ENCODE measurements around the gene CSF1. TPM values are rescaled to one million over a fixed set of nuclear protein-coding genes. Genes with fewer than 3 reads are reported as not detected.

The CSF1 gene
- polyA plus RNA-seq, 3 donors = 0.11 to 0.69 (median 0.38) TPM

GRCh38 chr1:109977657-109978378 lies 67.2 kb downstream of the CSF1 start:
- 85% methylated on average over 12 of the region's 12 CpGs for WGBS (ENCODE audit: insufficient coverage)
- Histone ChIP-seq H4K20me1 (ENCODE audit: insufficient read depth, low read length) (no peaks in the 10 kb centered on the region), H3K79me2 (ENCODE audit: insufficient read depth, low read length) (no peaks in the 10 kb centered on the region), H3K36me3 (replicated peaks in 1 of 2; ENCODE audit: control insufficient read depth in 1 of 2, insufficient read depth in 2 of 2, low read length in 2 of 2) (no peaks in the 10 kb centered on the region), H3K4me3 (replicated peaks in 1 of 3; ENCODE audit: low read depth in 2 of 3, low read length in 3 of 3) (no peak overlapping the region), H3K4me2 (replicated peaks; ENCODE audit: extremely low read depth, low read length, poor library complexity, severe bottlenecking) (no peak overlapping the region), H3K27ac (ENCODE audit: low read depth in 1 of 2, low read length in 2 of 2) (no peak overlapping the region), H3K4me1 (ENCODE audit: control insufficient read depth in 1 of 2, insufficient read depth in 2 of 2, low read length in 2 of 2) (no peaks in the 10 kb centered on the region), H3K9ac (ENCODE audit: insufficient read depth, low read length, poor library complexity, severe bottlenecking) (no peak overlapping the region), H2AFZ (ENCODE audit: insufficient read depth, low read depth, low read length, poor library complexity, severe bottlenecking) (no peak overlapping the region), H3K27me3 (ENCODE audit: control insufficient read depth in 2 of 2, insufficient read depth in 2 of 2, low read length in 2 of 2) (no peaks in the 10 kb centered on the region), H3K9me3 (replicated peaks in 1 of 2; ENCODE audit: control insufficient read depth in 1 of 2, insufficient read depth in 1 of 2, low read length in 2 of 2) (no peaks in the 10 kb centered on the region)
- Mint-ChIP-seq H3K27me3 (ENCODE audit: low read depth in 3 of 3) (peaks cover 2 to 7% (median 4%) of the 10 kb centered on the region in 3 donors), H3K9me3 (no peaks in the 10 kb centered on the region), H3K4me3 (no peak overlapping the region), H3K27ac (no peak overlapping the region), H3K36me3 (no peaks in the 10 kb centered on the region), H3K4me1 (peaks cover 4% of the 10 kb centered on the region)
- intact Hi-C loops (cut with micrococcal nuclease) = no loop called here
- TF ChIP-seq, protein P1, sequence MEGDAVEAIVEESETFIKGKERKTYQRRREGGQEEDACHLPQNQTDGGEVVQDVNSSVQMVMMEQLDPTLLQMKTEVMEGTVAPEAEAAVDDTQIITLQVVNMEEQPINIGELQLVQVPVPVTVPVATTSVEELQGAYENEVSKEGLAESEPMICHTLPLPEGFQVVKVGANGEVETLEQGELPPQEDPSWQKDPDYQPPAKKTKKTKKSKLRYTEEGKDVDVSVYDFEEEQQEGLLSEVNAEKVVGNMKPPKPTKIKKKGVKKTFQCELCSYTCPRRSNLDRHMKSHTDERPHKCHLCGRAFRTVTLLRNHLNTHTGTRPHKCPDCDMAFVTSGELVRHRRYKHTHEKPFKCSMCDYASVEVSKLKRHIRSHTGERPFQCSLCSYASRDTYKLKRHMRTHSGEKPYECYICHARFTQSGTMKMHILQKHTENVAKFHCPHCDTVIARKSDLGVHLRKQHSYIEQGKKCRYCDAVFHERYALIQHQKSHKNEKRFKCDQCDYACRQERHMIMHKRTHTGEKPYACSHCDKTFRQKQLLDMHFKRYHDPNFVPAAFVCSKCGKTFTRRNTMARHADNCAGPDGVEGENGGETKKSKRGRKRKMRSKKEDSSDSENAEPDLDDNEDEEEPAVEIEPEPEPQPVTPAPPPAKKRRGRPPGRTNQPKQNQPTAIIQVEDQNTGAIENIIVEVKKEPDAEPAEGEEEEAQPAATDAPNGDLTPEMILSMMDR (IDR thresholded peaks at IDR 0.05) = no peak
- DNase-seq = no peak

- WGBS (ENCODE audit: insufficient coverage) = 75% methylated on average over 7 of the region's 9 CpGs
- H3K4me1 Mint-ChIP-seq = peaks cover 5% of the 10 kb centered on the region
- Histone ChIP-seq H3K79me2 (ENCODE audit: insufficient read depth, low read length) (no peaks in the 10 kb centered on the region), H3K4me2 (replicated peaks; ENCODE audit: extremely low read depth, low read length, poor library complexity, severe bottlenecking) (no peak overlapping the region), H3K27me3 (ENCODE audit: control insufficient read depth in 2 of 2, insufficient read depth in 2 of 2, low read length in 2 of 2) (no peaks in the 10 kb centered on the region), H2AFZ (ENCODE audit: insufficient read depth, low read depth, low read length, poor library complexity, severe bottlenecking) (no peak overlapping the region), H3K27ac (ENCODE audit: low read depth in 1 of 2, low read length in 2 of 2) (no peak overlapping the region), H3K36me3 (replicated peaks in 1 of 2; ENCODE audit: control insufficient read depth in 1 of 2, insufficient read depth in 2 of 2, low read length in 2 of 2) (no peaks in the 10 kb centered on the region), H3K9me3 (replicated peaks in 1 of 2; ENCODE audit: control insufficient read depth in 1 of 2, insufficient read depth in 1 of 2, low read length in 2 of 2) (no peaks in the 10 kb centered on the region), H3K4me3 (replicated peaks in 1 of 3; ENCODE audit: low read depth in 2 of 3, low read length in 3 of 3) (no peak overlapping the region), H3K9ac (ENCODE audit: insufficient read depth, low read length, poor library complexity, severe bottlenecking) (no peak overlapping the region), H3K4me1 (ENCODE audit: control insufficient read depth in 1 of 2, insufficient read depth in 2 of 2, low read length in 2 of 2) (no peaks in the 10 kb centered on the region), H4K20me1 (ENCODE audit: insufficient read depth, low read length) (no peaks in the 10 kb centered on the region)
- H3K36me3 Mint-ChIP-seq = no peaks in the 10 kb centered on the region
- DNase-seq = no peak
- H3K27me3 Mint-ChIP-seq (ENCODE audit: low read depth in 3 of 3) = peaks cover 2 to 7% (median 5%) of the 10 kb centered on the region in 3 donors
- peak overlapping the region in 1 of 7 donors; percentile 46 for H3K27ac Mint-ChIP-seq
- no peaks in the 10 kb centered on the region for H3K9me3 Mint-ChIP-seq
- intact Hi-C loops (cut with micrococcal nuclease) = no loop called here
- TF ChIP-seq, protein P1 (IDR thresholded peaks at IDR 0.05) = no peak
- H3K4me3 Mint-ChIP-seq = no peak overlapping the region
Measured at GRCh38 chr1:109978761-109979488, 68.3 kb downstream of the CSF1 start.

All from CD14-positive monocyte (primary cell).